A204.1 (cell line): ENCODE results near the gene VAV1.

Source experiments
- FAIRE-seq: peaks from 2 replicates; lab custom pipeline; 2012; peaks lifted over from hg19 to GRCh38; lab: Jason Lieb, UNC

The VAV1 gene

GRCh38 chr19:6894313-6894712 lies 121.8 kb downstream of the VAV1 start:
- no peak for FAIRE-seq

- no peak for FAIRE-seq
Observed at GRCh38 chr19:6903446-6903845, 130.9 kb downstream of the VAV1 start.

GRCh38 chr19:6906559-6907060 lies 134.1 kb downstream of the VAV1 start:
- FAIRE-seq = no peak
